ENCODE results near the gene SELENOP.

DNA sequence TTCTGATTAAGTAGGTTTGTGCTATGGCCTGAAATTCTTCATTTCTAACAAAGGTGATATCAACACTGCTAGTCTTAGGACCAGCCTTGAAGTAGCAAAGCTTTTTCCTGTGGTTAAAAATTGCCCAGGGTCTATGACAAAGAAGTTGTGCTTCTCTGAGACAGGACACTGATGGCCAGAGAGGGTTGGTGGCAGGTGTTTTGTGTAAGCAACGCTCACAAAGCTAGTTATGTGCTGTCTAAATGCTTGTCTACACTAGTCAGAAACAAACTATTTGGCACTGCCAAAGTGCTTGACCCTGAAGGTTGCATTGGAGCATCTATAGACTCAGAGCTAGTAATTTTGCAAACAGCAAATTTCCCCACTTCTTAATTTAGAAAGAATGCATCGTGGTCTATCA lies 44.1 kb upstream of the SELENOP start:
- TF ChIP-seq JUND (CRISPR knock-in tag; IDR thresholded peaks at IDR 0.05) (no peak), FOXK2 (IDR thresholded peaks at IDR 0.05) (no peak), GATAD1 (CRISPR knock-in tag; IDR thresholded peaks at IDR 0.05) (no peak), TAF1 (CRISPR knock-in tag; IDR thresholded peaks at IDR 0.05) (no peak), GABPB1 (CRISPR knock-in tag; IDR thresholded peaks at IDR 0.05) (no peak), ZNF644 (CRISPR knock-in tag; IDR thresholded peaks at IDR 0.05; ENCODE audit: low read depth) (no peak), TCF7L2 (IDR thresholded peaks at IDR 0.05; ENCODE audit: low read depth, low read length) (no peak), ZNF235 (CRISPR knock-in tag; IDR thresholded peaks at IDR 0.05; ENCODE audit: borderline replicate concordance) (no peak)
- TF ChIP-seq, protein P1, sequence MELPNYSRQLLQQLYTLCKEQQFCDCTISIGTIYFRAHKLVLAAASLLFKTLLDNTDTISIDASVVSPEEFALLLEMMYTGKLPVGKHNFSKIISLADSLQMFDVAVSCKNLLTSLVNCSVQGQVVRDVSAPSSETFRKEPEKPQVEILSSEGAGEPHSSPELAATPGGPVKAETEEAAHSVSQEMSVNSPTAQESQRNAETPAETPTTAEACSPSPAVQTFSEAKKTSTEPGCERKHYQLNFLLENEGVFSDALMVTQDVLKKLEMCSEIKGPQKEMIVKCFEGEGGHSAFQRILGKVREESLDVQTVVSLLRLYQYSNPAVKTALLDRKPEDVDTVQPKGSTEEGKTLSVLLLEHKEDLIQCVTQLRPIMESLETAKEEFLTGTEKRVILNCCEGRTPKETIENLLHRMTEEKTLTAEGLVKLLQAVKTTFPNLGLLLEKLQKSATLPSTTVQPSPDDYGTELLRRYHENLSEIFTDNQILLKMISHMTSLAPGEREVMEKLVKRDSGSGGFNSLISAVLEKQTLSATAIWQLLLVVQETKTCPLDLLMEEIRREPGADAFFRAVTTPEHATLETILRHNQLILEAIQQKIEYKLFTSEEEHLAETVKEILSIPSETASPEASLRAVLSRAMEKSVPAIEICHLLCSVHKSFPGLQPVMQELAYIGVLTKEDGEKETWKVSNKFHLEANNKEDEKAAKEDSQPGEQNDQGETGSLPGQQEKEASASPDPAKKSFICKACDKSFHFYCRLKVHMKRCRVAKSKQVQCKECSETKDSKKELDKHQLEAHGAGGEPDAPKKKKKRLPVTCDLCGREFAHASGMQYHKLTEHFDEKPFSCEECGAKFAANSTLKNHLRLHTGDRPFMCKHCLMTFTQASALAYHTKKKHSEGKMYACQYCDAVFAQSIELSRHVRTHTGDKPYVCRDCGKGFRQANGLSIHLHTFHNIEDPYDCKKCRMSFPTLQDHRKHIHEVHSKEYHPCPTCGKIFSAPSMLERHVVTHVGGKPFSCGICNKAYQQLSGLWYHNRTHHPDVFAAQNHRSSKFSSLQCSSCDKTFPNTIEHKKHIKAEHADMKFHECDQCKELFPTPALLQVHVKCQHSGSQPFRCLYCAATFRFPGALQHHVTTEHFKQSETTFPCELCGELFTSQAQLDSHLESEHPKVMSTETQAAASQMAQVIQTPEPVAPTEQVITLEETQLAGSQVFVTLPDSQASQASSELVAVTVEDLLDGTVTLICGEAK (IDR thresholded peaks at IDR 0.05) = no peak
- TF ChIP-seq, protein P1 (CRISPR knock-in tag; IDR thresholded peaks at IDR 0.05) = no peak
- TF ChIP-seq, protein P2, sequence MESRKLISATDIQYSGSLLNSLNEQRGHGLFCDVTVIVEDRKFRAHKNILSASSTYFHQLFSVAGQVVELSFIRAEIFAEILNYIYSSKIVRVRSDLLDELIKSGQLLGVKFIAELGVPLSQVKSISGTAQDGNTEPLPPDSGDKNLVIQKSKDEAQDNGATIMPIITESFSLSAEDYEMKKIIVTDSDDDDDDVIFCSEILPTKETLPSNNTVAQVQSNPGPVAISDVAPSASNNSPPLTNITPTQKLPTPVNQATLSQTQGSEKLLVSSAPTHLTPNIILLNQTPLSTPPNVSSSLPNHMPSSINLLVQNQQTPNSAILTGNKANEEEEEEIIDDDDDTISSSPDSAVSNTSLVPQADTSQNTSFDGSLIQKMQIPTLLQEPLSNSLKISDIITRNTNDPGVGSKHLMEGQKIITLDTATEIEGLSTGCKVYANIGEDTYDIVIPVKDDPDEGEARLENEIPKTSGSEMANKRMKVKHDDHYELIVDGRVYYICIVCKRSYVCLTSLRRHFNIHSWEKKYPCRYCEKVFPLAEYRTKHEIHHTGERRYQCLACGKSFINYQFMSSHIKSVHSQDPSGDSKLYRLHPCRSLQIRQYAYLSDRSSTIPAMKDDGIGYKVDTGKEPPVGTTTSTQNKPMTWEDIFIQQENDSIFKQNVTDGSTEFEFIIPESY (CRISPR knock-in tag; IDR thresholded peaks at IDR 0.05) = no peak
- TF ChIP-seq, protein P3, sequence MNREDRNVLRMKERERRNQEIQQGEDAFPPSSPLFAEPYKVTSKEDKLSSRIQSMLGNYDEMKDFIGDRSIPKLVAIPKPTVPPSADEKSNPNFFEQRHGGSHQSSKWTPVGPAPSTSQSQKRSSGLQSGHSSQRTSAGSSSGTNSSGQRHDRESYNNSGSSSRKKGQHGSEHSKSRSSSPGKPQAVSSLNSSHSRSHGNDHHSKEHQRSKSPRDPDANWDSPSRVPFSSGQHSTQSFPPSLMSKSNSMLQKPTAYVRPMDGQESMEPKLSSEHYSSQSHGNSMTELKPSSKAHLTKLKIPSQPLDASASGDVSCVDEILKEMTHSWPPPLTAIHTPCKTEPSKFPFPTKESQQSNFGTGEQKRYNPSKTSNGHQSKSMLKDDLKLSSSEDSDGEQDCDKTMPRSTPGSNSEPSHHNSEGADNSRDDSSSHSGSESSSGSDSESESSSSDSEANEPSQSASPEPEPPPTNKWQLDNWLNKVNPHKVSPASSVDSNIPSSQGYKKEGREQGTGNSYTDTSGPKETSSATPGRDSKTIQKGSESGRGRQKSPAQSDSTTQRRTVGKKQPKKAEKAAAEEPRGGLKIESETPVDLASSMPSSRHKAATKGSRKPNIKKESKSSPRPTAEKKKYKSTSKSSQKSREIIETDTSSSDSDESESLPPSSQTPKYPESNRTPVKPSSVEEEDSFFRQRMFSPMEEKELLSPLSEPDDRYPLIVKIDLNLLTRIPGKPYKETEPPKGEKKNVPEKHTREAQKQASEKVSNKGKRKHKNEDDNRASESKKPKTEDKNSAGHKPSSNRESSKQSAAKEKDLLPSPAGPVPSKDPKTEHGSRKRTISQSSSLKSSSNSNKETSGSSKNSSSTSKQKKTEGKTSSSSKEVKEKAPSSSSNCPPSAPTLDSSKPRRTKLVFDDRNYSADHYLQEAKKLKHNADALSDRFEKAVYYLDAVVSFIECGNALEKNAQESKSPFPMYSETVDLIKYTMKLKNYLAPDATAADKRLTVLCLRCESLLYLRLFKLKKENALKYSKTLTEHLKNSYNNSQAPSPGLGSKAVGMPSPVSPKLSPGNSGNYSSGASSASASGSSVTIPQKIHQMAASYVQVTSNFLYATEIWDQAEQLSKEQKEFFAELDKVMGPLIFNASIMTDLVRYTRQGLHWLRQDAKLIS (CRISPR knock-in tag; IDR thresholded peaks at IDR 0.05) = no peak
- TF ChIP-seq, protein P4, sequence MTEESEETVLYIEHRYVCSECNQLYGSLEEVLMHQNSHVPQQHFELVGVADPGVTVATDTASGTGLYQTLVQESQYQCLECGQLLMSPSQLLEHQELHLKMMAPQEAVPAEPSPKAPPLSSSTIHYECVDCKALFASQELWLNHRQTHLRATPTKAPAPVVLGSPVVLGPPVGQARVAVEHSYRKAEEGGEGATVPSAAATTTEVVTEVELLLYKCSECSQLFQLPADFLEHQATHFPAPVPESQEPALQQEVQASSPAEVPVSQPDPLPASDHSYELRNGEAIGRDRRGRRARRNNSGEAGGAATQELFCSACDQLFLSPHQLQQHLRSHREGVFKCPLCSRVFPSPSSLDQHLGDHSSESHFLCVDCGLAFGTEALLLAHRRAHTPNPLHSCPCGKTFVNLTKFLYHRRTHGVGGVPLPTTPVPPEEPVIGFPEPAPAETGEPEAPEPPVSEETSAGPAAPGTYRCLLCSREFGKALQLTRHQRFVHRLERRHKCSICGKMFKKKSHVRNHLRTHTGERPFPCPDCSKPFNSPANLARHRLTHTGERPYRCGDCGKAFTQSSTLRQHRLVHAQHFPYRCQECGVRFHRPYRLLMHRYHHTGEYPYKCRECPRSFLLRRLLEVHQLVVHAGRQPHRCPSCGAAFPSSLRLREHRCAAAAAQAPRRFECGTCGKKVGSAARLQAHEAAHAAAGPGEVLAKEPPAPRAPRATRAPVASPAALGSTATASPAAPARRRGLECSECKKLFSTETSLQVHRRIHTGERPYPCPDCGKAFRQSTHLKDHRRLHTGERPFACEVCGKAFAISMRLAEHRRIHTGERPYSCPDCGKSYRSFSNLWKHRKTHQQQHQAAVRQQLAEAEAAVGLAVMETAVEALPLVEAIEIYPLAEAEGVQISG (CRISPR knock-in tag; IDR thresholded peaks at IDR 0.05) = no peak
- TF ChIP-seq, protein P5, sequence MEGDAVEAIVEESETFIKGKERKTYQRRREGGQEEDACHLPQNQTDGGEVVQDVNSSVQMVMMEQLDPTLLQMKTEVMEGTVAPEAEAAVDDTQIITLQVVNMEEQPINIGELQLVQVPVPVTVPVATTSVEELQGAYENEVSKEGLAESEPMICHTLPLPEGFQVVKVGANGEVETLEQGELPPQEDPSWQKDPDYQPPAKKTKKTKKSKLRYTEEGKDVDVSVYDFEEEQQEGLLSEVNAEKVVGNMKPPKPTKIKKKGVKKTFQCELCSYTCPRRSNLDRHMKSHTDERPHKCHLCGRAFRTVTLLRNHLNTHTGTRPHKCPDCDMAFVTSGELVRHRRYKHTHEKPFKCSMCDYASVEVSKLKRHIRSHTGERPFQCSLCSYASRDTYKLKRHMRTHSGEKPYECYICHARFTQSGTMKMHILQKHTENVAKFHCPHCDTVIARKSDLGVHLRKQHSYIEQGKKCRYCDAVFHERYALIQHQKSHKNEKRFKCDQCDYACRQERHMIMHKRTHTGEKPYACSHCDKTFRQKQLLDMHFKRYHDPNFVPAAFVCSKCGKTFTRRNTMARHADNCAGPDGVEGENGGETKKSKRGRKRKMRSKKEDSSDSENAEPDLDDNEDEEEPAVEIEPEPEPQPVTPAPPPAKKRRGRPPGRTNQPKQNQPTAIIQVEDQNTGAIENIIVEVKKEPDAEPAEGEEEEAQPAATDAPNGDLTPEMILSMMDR (CRISPR knock-in tag; IDR thresholded peaks at IDR 0.05) = no peak
